GM19023 (cell line): ENCODE results near the gene RANGRF.

Experiments used
- ATAC-seq: cut with Tn5 transposase; IDR thresholded peaks from one replicate; pipeline ENCODE4 v1.9.1; 2021; ENCODE audit warnings: mild to moderate bottlenecking, moderate library complexity; ENCODE audit not compliant: unreplicated experiment

Gene RANGRF

DNA sequence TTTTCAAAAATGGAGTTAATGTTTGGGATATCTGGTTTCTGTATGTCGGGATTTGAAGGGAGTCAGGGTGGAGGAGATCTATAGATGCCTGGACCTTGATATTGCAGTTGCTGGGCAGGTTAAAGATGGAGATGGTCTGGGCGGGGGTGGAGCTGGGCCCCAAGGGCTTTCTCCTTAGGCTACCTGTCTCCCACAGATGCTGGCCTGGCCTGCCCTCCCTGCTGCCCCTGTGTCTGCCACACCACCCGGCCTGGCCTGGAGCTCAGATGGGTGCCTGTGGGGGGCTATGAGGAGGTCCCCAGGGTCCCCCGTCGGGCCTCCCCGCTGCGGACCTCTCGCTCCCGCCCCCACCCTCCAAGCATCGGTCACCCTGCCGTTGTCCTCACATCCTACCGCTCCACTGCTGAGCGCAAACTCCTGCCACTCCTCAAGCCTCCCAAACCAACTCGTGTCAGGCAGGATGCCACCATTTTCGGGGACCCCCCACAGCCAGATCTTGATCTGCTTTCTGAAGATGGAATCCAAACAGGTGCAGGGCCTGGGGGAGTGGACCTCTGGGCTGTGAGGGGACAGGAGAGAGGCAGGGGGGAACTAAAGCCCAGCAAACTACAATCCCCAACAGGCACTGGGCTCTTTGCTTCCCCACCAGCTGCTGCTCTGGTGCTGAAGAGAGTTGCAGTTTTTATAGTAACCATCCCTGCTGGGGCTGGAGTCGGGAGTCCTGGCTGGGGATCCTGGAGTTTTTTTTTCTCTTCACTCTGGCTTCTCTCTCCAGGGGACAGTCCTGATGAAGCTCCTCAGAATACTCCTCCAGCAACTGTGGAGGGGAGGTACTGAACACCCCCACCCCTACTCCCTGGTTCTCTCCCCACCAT, 24.5 kb downstream of the RANGRF start:
- no peak for ATAC-seq

DNA sequence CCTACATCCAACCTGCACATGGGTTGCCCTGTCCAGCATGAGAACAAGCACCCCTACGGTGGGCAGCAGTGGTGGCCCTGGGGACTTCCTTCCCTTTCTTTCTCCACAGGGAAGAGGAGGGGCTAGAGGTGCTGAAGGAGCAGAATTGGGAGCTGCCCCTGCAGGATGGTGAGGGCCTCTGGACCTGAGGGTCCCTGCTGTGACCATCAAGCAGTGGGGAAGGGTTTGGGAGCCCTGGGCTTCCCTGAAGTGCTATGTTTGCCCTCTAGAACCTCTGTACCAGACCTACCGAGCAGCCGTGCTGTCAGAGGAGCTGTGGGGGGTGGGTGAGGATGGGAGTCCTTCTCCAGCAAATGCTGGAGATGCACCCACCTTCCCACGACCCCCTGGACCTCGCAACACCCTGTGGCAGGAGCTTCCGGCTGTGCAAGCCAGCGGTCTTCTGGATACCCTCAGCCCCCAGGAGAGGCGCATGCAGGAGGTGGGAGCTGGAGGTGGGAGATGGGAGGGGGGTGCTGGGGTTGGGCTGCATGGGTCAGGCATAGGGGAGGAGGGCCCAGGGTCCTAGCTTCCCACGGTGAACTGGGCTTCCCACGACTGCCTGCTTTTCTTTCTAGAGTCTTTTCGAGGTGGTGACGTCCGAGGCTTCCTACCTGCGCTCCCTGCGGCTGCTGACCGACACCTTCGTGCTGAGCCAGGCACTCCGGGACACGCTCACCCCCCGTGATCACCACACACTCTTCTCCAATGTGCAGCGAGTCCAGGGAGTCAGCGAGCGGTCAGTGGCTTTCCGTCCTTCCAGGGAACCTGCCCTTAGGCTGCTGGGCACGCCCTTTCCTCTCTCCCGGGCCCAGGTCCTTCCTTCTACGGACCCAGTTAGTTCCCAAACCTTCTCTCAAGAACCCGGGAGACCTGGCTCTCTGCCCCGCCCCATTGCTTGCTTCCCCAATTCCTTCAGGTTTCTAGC, 26.6 kb downstream of the RANGRF start:
- no peak for ATAC-seq

DNA sequence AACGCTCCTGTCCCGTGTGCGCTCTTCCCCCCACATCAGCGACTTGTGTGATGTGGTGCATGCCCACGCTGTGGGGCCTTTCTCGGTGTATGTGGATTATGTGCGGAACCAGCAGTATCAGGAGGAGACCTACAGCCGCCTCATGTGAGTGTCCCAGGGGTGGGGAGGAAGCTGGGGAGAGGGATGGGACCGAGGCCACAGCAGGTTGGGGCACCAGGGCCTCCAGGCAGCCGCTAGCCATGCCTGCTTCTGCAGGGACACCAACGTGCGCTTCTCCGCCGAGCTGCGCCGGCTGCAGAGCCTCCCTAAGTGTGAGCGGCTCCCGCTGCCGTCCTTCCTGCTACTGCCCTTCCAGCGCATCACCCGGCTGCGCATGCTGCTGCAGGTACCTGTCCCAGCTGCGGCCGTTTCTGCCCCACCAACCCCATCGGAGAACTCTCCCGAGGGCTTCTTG, 27.3 kb downstream of the RANGRF start:
- no peak for ATAC-seq

DNA sequence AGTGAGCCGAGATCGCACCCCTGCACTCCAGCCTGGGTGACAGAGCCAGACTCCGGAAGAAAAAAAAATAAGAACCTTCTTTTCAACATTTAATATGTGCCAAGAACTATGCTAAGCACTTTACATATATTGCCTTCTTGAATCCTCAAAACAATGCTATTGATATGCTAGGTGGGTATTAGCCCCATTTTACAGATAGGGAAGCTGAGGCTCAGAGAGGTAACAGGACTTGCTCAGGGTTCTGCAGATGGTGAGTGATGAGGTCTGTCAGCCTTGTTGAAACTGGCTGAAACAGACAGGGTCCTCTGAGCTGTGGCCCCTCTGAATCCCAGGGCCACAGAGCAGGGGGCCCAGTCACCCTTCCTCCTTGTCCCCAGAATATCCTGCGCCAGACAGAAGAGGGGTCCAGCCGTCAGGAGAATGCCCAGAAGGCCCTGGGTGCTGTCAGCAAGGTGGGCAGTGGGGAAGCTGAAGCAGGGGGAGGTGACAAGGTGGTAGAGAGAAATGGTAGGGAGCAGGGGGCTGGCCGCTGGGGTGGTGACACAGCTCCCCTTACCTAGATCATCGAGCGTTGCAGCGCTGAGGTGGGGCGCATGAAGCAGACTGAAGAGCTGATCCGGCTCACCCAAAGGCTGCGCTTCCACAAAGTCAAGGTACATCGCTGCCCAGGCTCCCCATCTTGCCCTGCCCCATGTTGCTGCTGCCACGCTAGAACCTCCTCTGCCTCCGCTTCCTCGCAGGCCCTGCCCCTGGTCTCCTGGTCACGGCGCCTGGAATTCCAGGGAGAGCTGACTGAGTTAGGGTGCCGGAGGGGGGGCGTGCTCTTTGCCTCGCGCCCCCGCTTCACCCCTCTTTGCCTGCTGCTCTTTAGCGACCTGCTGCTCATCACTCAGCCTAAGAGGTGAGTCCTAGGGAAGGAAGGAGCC, 29.8 kb downstream of the RANGRF start:
- no peak for ATAC-seq

DNA sequence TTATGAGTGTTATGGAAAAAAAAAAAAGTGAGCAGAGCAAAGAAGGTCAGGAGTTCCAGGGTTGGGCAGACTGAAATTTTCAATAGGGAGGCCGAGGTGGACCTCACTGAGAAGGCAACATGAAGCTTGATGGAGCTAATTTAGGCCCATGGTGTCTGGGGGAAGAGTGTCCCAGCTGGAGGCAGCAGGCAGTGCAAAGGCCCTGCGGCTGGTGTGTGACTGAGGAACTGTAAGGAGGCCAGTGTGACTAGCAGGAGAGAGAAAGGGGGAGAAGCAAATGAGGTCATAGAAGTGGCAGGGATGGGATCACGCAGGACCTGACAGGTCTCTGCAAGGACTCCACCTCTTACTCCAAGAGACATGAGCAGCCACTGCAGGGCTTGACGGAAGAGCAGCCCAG, 31.8 kb downstream of the RANGRF start:
- no peak for ATAC-seq

DNA sequence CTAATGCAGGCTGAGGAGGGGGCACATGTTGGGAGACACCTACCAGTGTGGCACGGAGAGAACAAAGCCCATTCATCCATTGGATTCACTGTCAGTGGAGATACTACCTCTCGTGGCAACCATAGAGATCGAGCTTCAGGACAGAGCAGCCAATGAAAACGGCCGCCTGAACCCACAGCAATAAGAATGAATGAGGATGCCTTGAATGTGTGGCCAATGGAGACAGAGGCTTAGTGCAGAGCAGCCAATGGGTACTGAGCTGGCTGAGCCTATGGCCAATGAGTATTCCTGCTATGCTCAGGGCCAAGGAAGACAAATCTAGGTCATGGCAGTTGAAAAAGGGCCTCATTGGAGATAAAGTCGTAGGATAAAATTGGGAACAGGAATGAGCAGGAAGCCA, 32.5 kb downstream of the RANGRF start:
- no peak for ATAC-seq

DNA sequence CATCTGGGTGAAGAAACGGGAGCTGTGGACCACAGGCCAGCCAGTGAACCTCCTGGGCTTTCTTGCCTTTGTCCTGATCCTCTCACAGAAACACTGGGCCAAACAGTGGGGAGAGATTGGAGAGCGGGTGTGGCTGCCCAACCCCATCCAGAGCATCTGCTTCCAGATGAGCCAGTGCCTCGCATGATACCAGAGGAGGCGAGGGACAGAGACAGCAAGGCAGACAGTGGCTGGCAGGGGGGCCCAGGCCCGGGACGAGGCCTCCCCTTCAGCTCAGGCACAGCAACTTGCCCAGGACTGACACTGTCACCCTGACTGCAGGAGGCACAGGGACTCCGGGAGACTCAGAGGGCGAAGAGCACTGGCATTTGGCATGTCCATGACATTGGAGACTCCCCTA, 33.6 kb downstream of the RANGRF start:
- ATAC-seq: no peak

DNA sequence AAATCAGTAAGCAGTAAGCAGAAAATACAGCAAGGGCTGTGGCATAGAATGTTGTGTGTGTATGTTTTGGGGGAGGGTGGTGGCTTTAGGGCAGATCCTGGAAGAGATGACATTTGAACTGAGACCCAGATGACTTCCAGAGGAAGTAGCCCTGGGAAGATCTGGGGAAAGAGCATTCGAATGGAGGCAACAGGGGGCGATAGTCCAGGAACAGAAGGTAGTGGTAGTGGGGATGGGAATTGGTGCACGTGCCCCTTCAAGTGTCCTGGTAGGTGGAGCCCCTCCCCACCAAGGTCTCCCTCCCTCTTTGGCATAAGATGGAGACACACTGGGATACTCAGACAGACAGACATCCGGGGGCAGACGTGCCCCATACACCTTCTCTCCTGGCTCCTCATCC, 35.7 kb downstream of the RANGRF start:
- no peak for ATAC-seq

DNA sequence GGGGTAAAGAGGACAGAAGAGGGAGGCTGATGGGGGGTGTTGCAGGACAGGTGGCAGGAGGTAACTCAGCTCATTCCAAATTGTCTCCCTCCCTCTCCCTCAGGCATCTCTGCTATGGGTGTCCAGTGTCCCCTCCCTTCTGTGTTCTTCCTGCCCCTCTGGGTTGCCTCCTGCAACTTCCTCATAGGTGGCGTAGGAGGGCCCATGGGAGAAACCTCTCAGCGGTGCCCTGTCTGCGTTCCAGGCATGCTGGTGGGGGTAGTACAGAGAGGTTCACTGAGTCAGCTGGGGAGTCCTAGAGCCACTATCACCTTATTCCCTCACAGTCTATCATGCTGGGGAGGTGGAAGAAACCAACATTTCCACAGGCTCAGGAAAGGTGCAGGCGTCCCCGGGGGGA, 36.5 kb downstream of the RANGRF start:
- ATAC-seq: no peak

DNA sequence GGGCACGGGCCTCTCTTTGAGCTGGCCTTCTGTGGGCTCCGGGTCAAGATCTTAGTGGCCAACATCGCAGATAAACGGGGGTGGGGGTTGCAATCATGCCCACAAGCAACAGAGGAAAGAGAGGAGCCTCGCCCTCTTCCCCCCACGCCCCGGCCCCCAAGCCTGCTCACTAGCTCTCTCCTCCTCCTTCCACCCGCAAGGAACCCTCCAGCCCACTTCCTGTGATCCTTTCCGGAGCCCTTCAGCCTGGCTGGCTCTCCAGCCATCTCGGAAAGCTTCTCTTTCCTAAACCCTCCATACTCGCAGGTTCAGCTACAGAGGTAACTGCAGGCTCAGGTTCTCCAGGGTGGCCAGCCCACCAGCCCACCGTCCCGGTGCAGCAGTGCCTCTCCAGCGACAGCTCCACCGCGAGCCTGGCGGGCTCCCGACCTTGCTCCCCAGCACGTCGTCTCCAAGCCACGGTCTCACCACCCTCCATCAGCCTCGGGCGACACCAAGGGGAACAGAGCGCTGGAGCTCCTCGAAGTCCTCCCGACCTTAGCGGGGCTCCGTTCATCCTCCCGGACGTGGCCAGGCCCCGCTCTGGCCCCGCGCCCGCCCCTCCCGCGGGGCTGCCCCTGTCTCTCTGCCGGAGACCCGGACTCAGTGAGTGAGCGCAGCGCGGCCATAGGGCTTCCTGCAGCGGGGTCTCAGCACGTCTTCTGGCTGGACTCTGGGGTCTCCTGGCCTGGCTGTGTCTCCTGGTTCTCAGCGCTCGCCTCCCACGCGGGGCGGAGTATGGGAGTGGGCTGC, 38.2 kb downstream of the RANGRF start:
- ATAC-seq: no peak

DNA sequence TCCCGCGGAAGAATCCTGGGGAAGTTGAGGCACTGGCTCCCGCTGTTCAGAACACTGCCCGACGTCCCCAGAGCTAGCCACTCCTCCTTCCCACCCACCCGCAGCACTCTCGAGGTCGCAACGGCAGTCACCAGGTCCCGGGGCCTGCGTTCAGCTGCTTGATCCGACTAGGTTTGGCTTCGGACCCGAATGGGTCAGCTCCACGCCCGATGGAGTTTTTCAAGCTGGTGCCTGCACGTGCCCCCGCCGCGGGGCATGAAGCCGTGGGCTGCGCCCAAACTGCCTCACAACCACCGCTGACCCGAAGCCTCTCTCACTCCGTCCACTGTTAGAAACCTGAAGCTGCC, 38.8 kb downstream of the RANGRF start:
- ATAC-seq: no peak

DNA sequence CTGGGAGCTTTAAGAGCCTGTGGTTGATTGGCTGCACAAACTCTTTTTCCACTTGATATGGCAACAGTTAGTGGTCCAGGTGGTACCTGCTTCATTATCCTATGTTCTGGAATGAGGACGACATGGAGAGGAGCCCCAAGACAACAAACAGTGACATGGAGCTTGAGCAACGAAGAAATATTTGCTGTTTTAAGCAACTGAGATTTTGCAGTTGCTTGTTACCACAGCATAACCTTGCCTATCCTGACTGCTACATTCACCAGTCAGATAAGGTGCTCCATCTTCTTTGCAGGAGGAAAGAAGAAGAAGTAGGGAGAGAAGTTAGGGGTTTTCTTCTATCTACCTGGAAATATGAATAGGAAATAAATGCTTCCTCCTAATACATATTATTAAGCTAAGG, 43.7 kb downstream of the RANGRF start:
- ATAC-seq: no peak

DNA sequence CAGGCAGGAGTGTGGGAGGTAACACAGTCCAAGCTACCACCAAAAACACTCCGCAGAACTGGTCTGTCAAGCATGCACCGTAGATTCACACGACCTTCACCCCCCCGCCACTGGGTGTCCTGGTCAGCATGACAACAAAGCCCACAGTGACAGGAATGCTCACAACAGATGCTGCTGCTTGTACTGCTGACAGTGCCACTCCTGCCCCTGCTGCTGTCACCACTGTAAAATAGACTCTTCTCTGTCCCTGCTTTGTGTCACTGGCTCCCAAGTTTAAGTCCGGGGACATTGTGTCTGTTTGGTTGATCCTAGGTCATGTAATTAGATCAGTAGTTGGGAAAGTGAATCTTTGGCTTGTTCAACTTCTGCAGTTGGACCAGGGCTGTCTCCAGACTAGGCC, 44.2 kb downstream of the RANGRF start:
- no peak for ATAC-seq

DNA sequence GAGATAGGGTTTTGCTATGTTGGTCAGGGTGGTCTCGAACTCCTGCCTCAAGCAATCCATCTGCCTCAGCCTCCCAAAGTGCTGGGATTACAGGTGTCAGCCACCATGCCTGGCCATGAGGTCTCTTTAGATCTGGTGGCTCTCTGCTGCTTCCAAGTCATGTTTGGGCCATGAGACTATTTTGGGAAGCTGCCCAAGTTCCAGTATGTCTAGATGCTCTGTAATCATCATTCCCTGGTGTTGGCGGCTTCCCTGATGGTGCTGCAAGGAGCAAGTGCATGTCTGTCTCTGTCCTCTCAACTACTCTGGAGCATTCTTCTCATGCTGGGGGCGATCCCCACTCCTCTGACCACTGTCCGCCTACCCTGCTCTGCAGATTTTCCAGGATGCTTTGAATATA, 44.8 kb downstream of the RANGRF start:
- no peak for ATAC-seq

DNA sequence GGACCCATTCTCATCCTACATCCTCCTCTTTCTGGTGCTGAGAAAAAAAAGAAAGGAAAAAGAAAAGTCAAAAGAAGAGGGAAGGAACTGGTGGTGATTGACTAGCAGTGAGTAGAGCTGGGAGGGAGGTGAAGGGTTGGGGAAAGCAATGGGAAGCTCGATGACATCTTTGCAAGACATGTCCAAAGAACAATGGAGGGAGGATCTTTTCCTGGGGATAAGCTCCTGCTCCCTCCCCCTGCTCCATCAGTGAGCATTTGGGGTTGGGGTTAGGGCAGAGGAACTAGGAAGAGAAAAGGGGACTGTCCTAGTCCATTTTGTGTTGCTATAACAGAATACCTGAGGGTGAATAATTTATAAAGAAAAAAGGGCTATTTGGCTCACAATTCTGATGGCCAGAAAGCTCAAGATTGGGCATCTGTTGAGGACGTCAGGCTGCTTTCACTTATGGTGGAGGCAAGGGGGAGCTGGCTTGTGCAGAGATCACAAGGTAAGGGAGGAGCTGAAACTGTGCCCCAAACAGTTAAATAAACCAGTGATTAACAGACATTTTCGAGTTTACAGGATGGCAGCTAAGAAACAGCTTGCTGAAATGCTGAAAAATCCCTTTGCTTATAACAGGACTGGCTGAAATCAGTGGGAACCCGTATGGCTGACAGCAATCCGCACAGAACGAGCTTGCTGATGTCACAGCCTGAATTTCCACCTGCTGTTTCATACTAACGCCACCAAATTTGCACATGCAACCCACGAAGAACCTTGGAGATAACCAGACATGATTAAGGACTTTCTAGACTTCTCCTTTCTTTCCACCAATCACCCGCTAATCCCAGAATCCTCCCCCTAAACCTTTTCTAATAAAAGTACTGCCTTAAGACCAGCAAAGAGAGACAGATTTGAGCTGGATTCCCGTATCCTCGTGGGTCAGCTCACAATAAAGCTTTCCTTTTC, 49.6 kb downstream of the RANGRF start:
- ATAC-seq: no peak

DNA sequence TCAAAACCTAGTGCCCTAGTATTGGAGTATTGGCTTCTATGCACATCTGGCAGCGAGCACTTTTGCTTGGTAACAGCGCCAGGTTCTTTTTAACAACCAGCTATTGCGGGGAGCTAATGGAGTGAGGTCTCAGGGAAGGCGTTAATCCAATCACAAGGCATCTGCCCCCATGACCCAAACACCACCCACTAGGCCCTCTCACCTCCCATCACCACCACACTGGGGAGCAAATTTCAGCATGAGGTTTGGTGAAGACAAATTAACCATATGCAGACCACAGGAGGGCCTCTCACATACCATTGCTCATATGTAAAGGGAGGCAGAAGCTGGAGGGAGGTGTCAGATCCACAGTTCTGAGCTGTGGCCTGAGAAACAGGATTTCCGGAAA, 50.3 kb downstream of the RANGRF start:
- ATAC-seq: no peak

DNA sequence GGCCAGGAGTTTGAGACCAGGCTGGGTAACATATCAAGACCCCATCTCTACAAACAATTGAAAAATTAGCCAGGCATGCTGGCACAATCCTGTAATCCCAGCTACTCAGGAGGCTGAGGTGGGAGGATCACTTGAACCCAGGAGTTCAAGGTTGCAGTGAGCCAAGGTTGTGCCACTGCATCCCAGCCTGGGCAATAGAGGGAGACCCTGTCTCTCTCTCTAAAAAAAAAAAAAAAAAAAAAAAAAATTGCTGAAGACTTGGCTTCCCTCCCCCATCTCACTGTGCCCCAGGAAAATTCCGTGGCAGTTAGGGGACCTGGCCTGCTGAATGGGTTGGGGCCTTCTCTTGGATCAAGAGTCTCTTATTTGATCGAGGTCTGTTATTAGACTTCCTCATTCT, 51.1 kb downstream of the RANGRF start, which contains the start of gene ODF4:
TSS of gene ODF4 (plus strand) at position 301 of the 400 bp plus-strand sequence. CDS start 212 bp downstream, outside the sequence.
- no peak for ATAC-seq
